H1 (cell line): Measurements from ENCODE around the gene CAPN15. TPM values are rescaled to one million over a fixed set of nuclear protein-coding genes. Genes with fewer than 3 reads are reported as not detected.

Experiments used
- CTCF ChIA-PET: fragments of 300-600 bp; sonication (Branson Sonifier 250); formaldehyde crosslinking; loops from one replicate; lab custom pipeline; 2021; ENCODE audit not compliant: partially characterized antibody; lab: Charles Lee
- POLR2A ChIA-PET: fragments of 300-600 bp; sonication (Branson Sonifier 250); formaldehyde crosslinking; loops from one replicate; lab custom pipeline; 2021; ENCODE audit warnings: inconsistent platforms; ENCODE audit not compliant: partially characterized antibody; lab: Charles Lee
- DNase-seq, 2 experiments: peaks; one replicate each; pipeline versions ENCODE4 v3.0.0 to v3.0.0-alpha.2; 2010 to 2022; ENCODE audit warnings: low spot score in 2 of 2, low read depth in 1 of 2, mixed read lengths in 1 of 2
- FAIRE-seq: peaks from 2 replicates; lab custom pipeline; 2011; peaks lifted over from hg19 to GRCh38; lab: Jason Lieb, UNC
- H2AFZ ChIP-seq: 2 replicates; pipeline ENCODE4 v1.8.1; 2012; ENCODE audit warnings: low read length, inconsistent platforms
- H2AK5ac ChIP-seq: 2 replicates; pipeline ENCODE4 v1.6.1; 2013; ENCODE audit warnings: low read depth, low read length
- H2BK120ac ChIP-seq: replicated peaks from 2 replicates; pipeline ENCODE3; 2013; ENCODE audit warnings: low read depth, low read length, inconsistent platforms
- H2BK12ac ChIP-seq: 2 replicates; pipeline ENCODE4 v1.6.1; 2013; ENCODE audit warnings: low read depth, low read length
- H2BK15ac ChIP-seq: 2 replicates; pipeline ENCODE4 v1.6.1; 2013; ENCODE audit warnings: low read length
- H2BK20ac ChIP-seq: 2 replicates; pipeline ENCODE4 v1.6.1; 2013; ENCODE audit warnings: low read length
- H2BK5ac ChIP-seq: 2 replicates; pipeline ENCODE4 v1.6.1; 2013; ENCODE audit warnings: low read depth, low read length
- H3K14ac ChIP-seq: 2 replicates; pipeline ENCODE4 v1.6.1; 2013; ENCODE audit warnings: inconsistent platforms; ENCODE audit not compliant: insufficient read length
- H3K18ac ChIP-seq: 2 replicates; pipeline ENCODE4 v1.6.1; 2013; ENCODE audit warnings: low read length; ENCODE audit errors: extremely low read depth
- H3K23ac ChIP-seq: 2 replicates; pipeline ENCODE4 v1.6.1; 2013; ENCODE audit warnings: inconsistent platforms; ENCODE audit not compliant: insufficient read length
- H3K23me2 ChIP-seq: 2 replicates; pipeline ENCODE4 v1.6.1; 2013; ENCODE audit warnings: low read depth, low read length
- H3K27ac ChIP-seq: 2 replicates; pipeline ENCODE4 v1.6.1; 2011; ENCODE audit warnings: low read depth, low read length, inconsistent platforms
- H3K27me3 ChIP-seq, 4 experiments: replicated peaks in 1 of 4; 1 replicate in 1 of 4; 2 replicates in 3 of 4; pipeline versions ENCODE4 v1.6.1 to v1.8.1; 2011 to 2013; ENCODE audit warnings: low read length in 3 of 4, mild to moderate bottlenecking in 3 of 4, inconsistent platforms in 2 of 4, mixed read lengths in 2 of 4, moderate library complexity in 1 of 4; ENCODE audit not compliant: control insufficient read depth in 3 of 4, insufficient read depth in 3 of 4; ENCODE audit errors: extremely low read depth in 1 of 4
- H3K36me3 ChIP-seq, 4 experiments: 2 replicates each; pipeline versions ENCODE4 v1.6.1 to v1.8.1; 2011 to 2013; ENCODE audit warnings: mild to moderate bottlenecking in 4 of 4, low read length in 3 of 4, moderate library complexity in 2 of 4, control low read depth in 1 of 4, inconsistent platforms in 1 of 4; ENCODE audit not compliant: insufficient read depth in 4 of 4, control insufficient read depth in 2 of 4
- H3K4ac ChIP-seq: replicated peaks from 2 replicates; pipeline ENCODE3; 2013; ENCODE audit warnings: low read length, low read depth, mixed read lengths, inconsistent platforms; ENCODE audit not compliant: insufficient read length
- H3K4me1 ChIP-seq, 4 experiments: replicated peaks in 1 of 4; 1 replicate in 1 of 4; 2 replicates in 3 of 4; pipeline versions ENCODE4 v1.6.1 to v1.8.1; 2011 to 2013; ENCODE audit warnings: low read length in 3 of 4, inconsistent platforms in 2 of 4, mixed read lengths in 1 of 4; ENCODE audit not compliant: insufficient read depth in 4 of 4, control insufficient read depth in 3 of 4
- H3K4me2 ChIP-seq, 2 experiments: 2 replicates each; pipeline versions ENCODE4 v1.6.1 to v1.8.1; 2011 to 2013; ENCODE audit warnings: low read depth in 2 of 2, low read length in 2 of 2, control low read depth in 1 of 2, inconsistent platforms in 1 of 2, mild to moderate bottlenecking in 1 of 2; ENCODE audit not compliant: insufficient read depth in 1 of 2
- H3K4me3 ChIP-seq, 4 experiments: fragments of 200-600, 300-600 bp in 1 of 4; sonication (generic), shearing (Covaris generic), sonication (Bioruptor Twin) in 1 of 4; 2 replicates each; pipeline versions ENCODE4 v1.5.1 to v1.8.1; 2011 to 2016; ENCODE audit warnings: low read length in 4 of 4, low read depth in 3 of 4, control low read depth in 2 of 4, inconsistent platforms in 2 of 4, mild to moderate bottlenecking in 2 of 4, mixed read lengths in 1 of 4, moderate library complexity in 1 of 4; ENCODE audit not compliant: insufficient read depth in 2 of 4; ENCODE audit errors: extremely low read depth in 1 of 4
- H3K56ac ChIP-seq: replicated peaks from 2 replicates; pipeline ENCODE3; 2013; ENCODE audit warnings: low read depth, mild to moderate bottlenecking, mixed read lengths, low read length, inconsistent platforms; ENCODE audit not compliant: insufficient read length
- H3K79me1 ChIP-seq: 2 replicates; pipeline ENCODE4 v1.6.1; 2013; ENCODE audit warnings: low read depth, low read length, control low read depth
- H3K79me2 ChIP-seq, 2 experiments: 2 replicates each; pipeline versions ENCODE4 v1.6.1 to v1.8.1; 2012 to 2013; ENCODE audit warnings: low read length in 2 of 2, mild to moderate bottlenecking in 2 of 2, inconsistent platforms in 1 of 2; ENCODE audit not compliant: insufficient read depth in 2 of 2, control insufficient read depth in 1 of 2
- H3K9ac ChIP-seq, 4 experiments: replicated peaks in 1 of 4; 1 replicate in 1 of 4; 2 replicates in 3 of 4; pipeline versions ENCODE4 v1.6.1 to v1.8.1; 2011 to 2013; ENCODE audit warnings: low read depth in 3 of 4, low read length in 3 of 4, control low read depth in 2 of 4, mild to moderate bottlenecking in 2 of 4, moderate library complexity in 2 of 4, inconsistent platforms in 1 of 4; ENCODE audit errors: extremely low read depth in 1 of 4
- H3K9me3 ChIP-seq, 2 experiments: 2 replicates each; pipeline versions ENCODE4 v1.6.1 to v1.8.1; 2012 to 2013; ENCODE audit warnings: mild to moderate bottlenecking in 2 of 2, moderate library complexity in 2 of 2, control low read depth in 1 of 2, inconsistent platforms in 1 of 2, low read depth in 1 of 2, low read length in 1 of 2, mixed read lengths in 1 of 2; ENCODE audit not compliant: insufficient read depth in 2 of 2
- H4K20me1 ChIP-seq, 2 experiments: replicated peaks in 1 of 2; 2 replicates each; pipeline versions ENCODE3 to v1.8.1; 2011 to 2013; ENCODE audit warnings: inconsistent platforms in 2 of 2, low read length in 2 of 2, mild to moderate bottlenecking in 1 of 2; ENCODE audit not compliant: insufficient read depth in 2 of 2, control insufficient read depth in 1 of 2
- H4K5ac ChIP-seq: 2 replicates; pipeline ENCODE4 v1.6.1; 2013; ENCODE audit warnings: low read length, low read depth, mixed read lengths, inconsistent platforms; ENCODE audit not compliant: insufficient read length
- H4K8ac ChIP-seq: 2 replicates; pipeline ENCODE4 v1.8.0; 2013; ENCODE audit warnings: mild to moderate bottlenecking, moderate library complexity, low read length, inconsistent platforms; ENCODE audit not compliant: insufficient read depth; ENCODE audit errors: extremely low read depth
- H4K91ac ChIP-seq: replicated peaks from 2 replicates; pipeline ENCODE3; 2013; ENCODE audit warnings: low read length, mixed read lengths, inconsistent platforms; ENCODE audit not compliant: insufficient read length
- EZH2 ChIP-seq: fragments of 200-600 bp; sonication (generic); IDR thresholded peaks from 2 replicates; pipeline ENCODE4 v1.7.1; 2012; ENCODE audit warnings: low read depth, mild to moderate bottlenecking, moderate library complexity, low read length, inconsistent platforms; ENCODE audit not compliant: severe bottlenecking
- KDM1A ChIP-seq: fragments of 200-600, 300-600 bp; sonication (generic); IDR thresholded peaks from 2 replicates; pipeline ENCODE4 v1.7.1; 2016; ENCODE audit warnings: mild to moderate bottlenecking, low read length, borderline replicate concordance
- NANOG ChIP-seq: IDR thresholded peaks from 2 replicates; pipeline ENCODE4 v1.6.1; 2011; ENCODE audit warnings: low read length, low read depth, mild to moderate bottlenecking, inconsistent platforms; ENCODE audit not compliant: insufficient read depth, poor library complexity, severe bottlenecking
- POLR2AphosphoS5 ChIP-seq: IDR thresholded peaks from 2 replicates; pipeline ENCODE4 v1.6.1; 2011; ENCODE audit warnings: low read depth, low read length
- RAD21 ChIP-seq, 2 experiments: IDR thresholded peaks in 1 of 2; conservative IDR thresholded peaks in 1 of 2; 2 replicates each; pipeline ENCODE4 v1.6.1; 2011; ENCODE audit warnings: low read depth in 2 of 2, low read length in 2 of 2, improper control_type of control experiment in 1 of 2, inconsistent platforms in 1 of 2, mild to moderate bottlenecking in 1 of 2, moderate library complexity in 1 of 2
- TAF1 ChIP-seq: IDR thresholded peaks from 2 replicates; pipeline ENCODE4 v1.6.1; 2011; ENCODE audit warnings: mild to moderate bottlenecking, low read depth, low read length
- WGBS, 2 experiments: shearing (Covaris generic) in 1 of 2; methylation state at CpG; one replicate each; pipeline versions ENCODE4 v1.1.6 to v1.1.7; 2013 to 2015; ENCODE audit warnings: low lambda C conversion rate in 2 of 2, mixed read lengths in 2 of 2, inconsistent platforms in 1 of 2, low coverage in 1 of 2, missing lambda C conversion rate in 1 of 2; ENCODE audit not compliant: insufficient replicate concordance in 2 of 2, insufficient coverage in 1 of 2, insufficient read length in 1 of 2; ENCODE audit errors: extremely low coverage in 1 of 2, missing lambda C conversion rate in 1 of 2; 5-methylcytosine and 5-hydroxymethylcytosine counted together
- polyA plus RNA-seq, 7 experiments: library from polyadenylated mRNA; depleted of rRNA in 3 of 7; stranded (reverse) in 5 of 7; unstranded in 2 of 7; fragments of >200 nt in 5 of 7; fragments of 200-250 nt in 2 of 7; gene quantifications; 1 replicate in 5 of 7; 2 replicates in 1 of 7; 4 replicates in 1 of 7; pipeline versions ENCODE4 v1.2.1 to v1.2.3, GENCODE V29; 2011 to 2013; ENCODE audit warnings: missing spikeins in 2 of 7, mixed read lengths in 2 of 7
- total RNA-seq: library from RNA; stranded (reverse); fragmentation: NEBNext Ultra II Directional; extraction: Animal tissue kit (Norgen Biotek cat#: 25700); gene quantifications from 2 replicates; pipeline ENCODE4 v1.2.1, GENCODE V29; 2021

Gene CAPN15
- total and polyA plus RNA-seq, 2 of the 8 experiments (the other 6 are each of a cell fraction or from before 2014, with no cell fraction given), result 38.9 to 76.9 TPM

DNA sequence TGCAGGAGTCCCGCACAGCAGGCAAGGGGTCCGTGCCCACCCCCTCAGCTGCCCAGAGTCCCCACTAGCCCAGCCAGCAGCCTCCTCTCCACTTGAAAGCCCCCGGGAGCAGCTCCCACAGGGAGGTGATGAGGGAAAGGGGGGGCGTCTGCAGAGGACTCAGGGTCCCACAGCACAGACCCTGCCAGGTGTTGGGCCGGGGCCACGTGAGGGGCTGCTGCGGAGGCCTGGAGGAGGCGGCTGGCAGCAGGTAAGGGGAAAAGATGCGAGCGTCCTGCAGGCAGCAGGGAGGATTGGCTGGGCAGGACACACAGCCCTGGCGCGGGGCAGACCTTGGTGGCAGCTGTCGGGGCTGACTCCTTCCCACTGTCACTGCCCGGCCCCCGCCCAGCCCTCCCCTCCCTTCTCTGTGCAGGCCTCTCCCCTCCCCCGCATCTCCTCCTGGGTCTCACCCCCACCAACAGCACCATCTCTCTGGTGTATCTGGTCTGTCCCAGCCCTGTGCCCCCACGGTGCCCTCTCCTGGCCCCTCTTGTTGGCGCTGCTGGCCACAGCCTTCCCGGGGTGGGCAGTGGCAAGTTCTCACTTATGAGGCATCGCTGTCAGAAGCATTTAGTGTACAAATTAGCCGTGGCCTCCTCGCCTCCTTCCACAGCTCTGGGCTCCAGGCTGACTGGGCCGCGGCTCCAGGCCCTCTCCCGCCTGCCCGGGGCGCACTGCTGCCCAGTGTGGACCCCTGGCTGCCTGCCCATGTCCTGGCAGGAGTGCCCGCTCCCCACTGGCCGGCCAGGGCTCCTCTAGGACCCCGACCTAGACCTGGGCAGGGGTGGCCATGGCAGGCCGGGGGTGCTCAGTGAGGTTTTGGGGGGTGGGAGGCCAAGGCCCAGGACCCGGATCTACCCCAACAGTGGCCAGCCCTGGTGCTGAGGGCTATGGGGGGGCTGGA is 28.3 kb downstream of the CAPN15 start:
- FAIRE-seq, result no peak
- H2AFZ ChIP-seq, result no peak overlapping the region
- WGBS, 2 experiments, result 83% methylated on average over 23 of the region's 32 CpGs; no CpG with 5 or more reads in 1 of the 2 experiments
- H4K5ac ChIP-seq, result no peak overlapping the region
- no peak overlapping the region for H3K18ac ChIP-seq
- no peaks in the 10 kb centered on the region for H3K79me2 ChIP-seq
- peaks cover 0 to 2% of the 10 kb centered on the region in 2 experiments for H4K20me1 ChIP-seq
- H3K9me3 ChIP-seq, result no peaks in the 10 kb centered on the region
- DNase-seq, result no peak
- H3K4me2 ChIP-seq, result no peak overlapping the region
- no peaks in the 10 kb centered on the region; the same call in 1 of the 2 replicates for H3K79me1 ChIP-seq
- H2BK12ac ChIP-seq, result no peak overlapping the region
- H3K27me3 ChIP-seq, result peaks cover 14 to 28% (median 20%) of the 10 kb centered on the region in 4 experiments; a peak in 6 of 7 replicates
- H2BK120ac ChIP-seq, result no peak overlapping the region
- H2AK5ac ChIP-seq, result no peak overlapping the region
- ChIA-PET CTCF (interaction anchor here (1.0 to 3.9 kb wide), 7 partner anchors 9 to 68 kb away, joined by 3 to 21 read pairs (median 5); no protein-coding TSS in a partner anchor), POLR2A (interaction anchor here (0.9 to 2.2 kb wide), 8 partner anchors 11 to 75 kb away, joined by 3 to 8 read pairs (median 4); partner anchors contain the start of genes CAPN15, NHLRC4, PIGQ and WFIKKN1)
- H3K56ac ChIP-seq, result no peak overlapping the region
- peaks cover 0 to 10% (median 2%) of the 10 kb centered on the region in 4 experiments; a peak in 4 of 7 replicates for H3K4me1 ChIP-seq
- H3K23me2 ChIP-seq, result peaks cover 6% of the 10 kb centered on the region; the same call in 1 of the 2 replicates
- H3K4ac ChIP-seq, result no peak overlapping the region
- H3K4me3 ChIP-seq, result no peak overlapping the region
- no peak overlapping the region for H2BK15ac ChIP-seq
- H4K91ac ChIP-seq, result no peak overlapping the region
- H3K23ac ChIP-seq, result no peak overlapping the region
- H3K36me3 ChIP-seq, result peaks cover 0 to 16% (median 2%) of the 10 kb centered on the region in 4 experiments; a peak in 1 of 8 replicates
- no peak overlapping the region for H3K14ac ChIP-seq
- H2BK20ac ChIP-seq, result no peak overlapping the region
- no peak overlapping the region for H3K9ac ChIP-seq
- no peak overlapping the region for H2BK5ac ChIP-seq
- H4K8ac ChIP-seq, result peak overlapping the region; percentile 25; the same call in 1 of the 2 replicates
- no peak overlapping the region for H3K27ac ChIP-seq
- no peak for TF ChIP-seq POLR2AphosphoS5
- no peak for TF ChIP-seq EZH2
- no peak for TF ChIP-seq RAD21 (IDR thresholded peaks at IDR 0.05 in 1 of 2, conservative IDR thresholded peaks at IDR 0.05 in 1 of 2; ENCODE audit: low read depth in 2 of 2, low read length in 2 of 2)
- no peak for TF ChIP-seq KDM1A
- no peak for TF ChIP-seq TAF1
- TF ChIP-seq NANOG, result no peak
